ENCODE data around the gene MYO1D.
A peak's percentile ranks its signal among the peaks of the same experiment; 100 is the strongest.

Gene MYO1D

GRCh38 chr17:32629563-32630190, 247.2 kb downstream of the MYO1D start:
- no peak for DNase-seq (ENCODE audit: low read depth in 1 of 2, low spot score in 1 of 2)

DNA sequence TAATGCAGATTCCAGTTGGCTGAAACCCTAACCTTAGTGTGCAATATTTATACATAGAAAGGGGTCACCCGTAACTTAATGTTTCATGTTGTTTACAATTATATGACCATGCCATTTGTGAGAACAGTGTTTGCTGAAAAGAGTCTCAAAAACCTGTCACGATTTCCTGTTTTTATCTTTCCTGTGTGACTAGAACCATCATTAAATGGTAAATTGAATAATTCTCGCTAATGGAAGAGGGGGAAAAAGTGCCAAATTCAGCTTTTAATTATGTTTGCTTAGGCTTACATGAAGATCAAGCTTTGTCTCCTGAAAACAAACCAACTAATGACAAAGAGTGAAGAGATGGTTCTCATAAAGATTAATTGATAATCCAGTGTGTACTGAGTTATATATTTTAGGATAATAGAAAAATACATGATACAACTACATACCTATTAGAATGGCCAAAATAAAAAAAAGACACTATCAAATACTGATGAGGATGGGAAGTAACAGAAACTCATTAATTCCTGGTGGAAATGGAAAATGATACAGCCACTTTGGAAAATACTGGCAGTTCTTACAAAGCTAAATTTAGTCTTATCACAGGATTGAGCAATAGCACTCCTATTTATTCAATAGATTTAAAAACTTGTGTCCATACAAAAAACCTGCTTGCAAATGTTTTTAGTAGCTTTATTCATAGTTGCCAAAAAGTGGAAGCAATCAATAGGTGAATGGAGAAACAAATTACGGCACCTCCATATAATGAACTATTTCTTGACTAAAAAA, 248.5 kb downstream of the MYO1D start:
- DNase-seq (ENCODE audit: low read depth in 1 of 2, low spot score in 1 of 2) = no peak

- DNase-seq (ENCODE audit: low read depth in 1 of 2, low spot score in 1 of 2) = no peak
Observed at GRCh38 chr17:32627239-32627996, 249.5 kb downstream of the MYO1D start.

DNA sequence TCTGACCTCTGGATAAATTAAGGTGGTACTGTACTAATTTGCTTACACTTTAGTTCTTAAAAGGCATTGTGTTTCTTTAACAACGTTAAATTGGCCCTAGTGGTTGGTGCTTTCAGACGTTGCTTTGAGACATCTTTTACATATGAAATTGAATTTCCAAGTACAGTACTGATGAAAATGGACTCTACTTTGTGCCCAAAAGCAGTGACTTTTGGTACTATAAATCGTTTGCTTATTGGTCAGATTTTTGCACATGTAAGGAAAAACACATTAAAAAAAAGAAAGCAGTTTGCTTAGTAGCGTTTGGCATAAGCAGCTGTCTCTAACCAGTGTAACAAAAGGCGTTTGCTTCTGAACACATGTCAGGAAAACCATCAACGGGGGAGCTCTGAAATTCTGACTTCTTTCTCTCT, 250.5 kb downstream of the MYO1D start:
- DNase-seq (ENCODE audit: low read depth in 1 of 2, low spot score in 1 of 2) = no peak

DNA sequence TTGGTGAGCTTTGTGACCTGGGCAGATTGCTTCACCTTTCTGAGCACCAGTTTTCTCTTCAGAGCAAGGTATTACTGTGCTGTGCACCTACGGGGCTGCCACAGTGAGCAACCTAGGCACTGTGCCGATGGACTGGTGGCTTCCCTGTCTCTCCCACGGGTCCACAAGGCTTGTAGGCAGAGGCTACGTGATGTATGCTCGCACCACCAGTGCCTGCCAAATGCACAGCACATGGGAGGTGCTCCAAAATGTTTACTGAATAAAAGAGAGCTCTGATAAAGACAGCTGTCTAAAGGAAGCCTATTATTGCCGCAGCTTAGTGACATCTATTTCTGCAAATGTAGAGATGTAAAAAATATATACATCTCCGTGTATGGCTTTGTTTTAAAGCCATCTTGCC, 251.0 kb downstream of the MYO1D start:
- DNase-seq (ENCODE audit: low read depth in 1 of 2, low spot score in 1 of 2) = no peak

DNA sequence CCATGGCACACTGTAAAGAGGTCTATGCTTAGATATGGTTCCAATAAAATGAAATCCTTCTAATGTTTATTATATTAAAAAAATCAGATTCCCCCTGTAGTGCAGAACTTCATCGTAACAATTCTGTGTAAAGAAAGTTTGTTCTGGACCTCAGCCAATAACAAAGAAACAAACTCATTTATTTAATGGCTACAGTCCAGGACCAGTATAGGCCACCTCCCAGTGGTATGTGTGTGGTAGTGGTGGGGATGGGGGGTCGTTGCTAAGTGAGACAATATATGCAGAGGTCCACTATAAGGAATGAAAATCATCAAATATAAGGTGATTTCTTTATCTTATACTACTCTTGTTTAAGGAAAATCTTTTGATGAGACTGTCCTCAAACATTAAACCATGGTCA, 253.7 kb downstream of the MYO1D start:
- DNase-seq (ENCODE audit: low read depth in 1 of 2, low spot score in 1 of 2) = no peak

DNA sequence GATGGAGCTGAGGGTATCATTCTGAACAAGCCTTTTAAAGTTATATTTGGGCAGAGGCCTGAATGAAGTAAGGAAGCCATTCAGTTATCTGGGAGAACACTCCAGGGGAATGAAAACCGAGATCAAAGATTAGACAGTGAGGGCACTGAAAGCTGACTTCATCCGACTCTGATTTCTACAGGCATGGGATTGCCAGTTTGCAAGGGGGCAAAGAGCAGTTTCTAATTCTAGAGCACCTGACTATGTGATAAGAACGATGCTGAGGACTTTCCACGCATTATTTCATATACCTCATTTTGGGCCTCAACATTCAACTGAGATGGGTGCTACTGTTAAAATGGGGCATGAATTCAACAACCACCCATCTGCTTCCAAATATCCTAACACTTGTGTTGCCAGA, 254.4 kb downstream of the MYO1D start:
- DNase-seq (ENCODE audit: low read depth in 1 of 2, low spot score in 1 of 2) = no peak

- DNase-seq (ENCODE audit: low read depth in 1 of 2, low spot score in 1 of 2) = no peak
Observed at GRCh38 chr17:32621612-32622312, 255.2 kb downstream of the MYO1D start.

GRCh38 chr17:32615326-32615725, 261.6 kb downstream of the MYO1D start:
- no peak for DNase-seq (ENCODE audit: low read depth in 1 of 2, low spot score in 1 of 2)

GRCh38 chr17:32610943-32611342, 266.0 kb downstream of the MYO1D start:
- DNase-seq (ENCODE audit: low read depth in 1 of 2, low spot score in 1 of 2) = no peak

DNA sequence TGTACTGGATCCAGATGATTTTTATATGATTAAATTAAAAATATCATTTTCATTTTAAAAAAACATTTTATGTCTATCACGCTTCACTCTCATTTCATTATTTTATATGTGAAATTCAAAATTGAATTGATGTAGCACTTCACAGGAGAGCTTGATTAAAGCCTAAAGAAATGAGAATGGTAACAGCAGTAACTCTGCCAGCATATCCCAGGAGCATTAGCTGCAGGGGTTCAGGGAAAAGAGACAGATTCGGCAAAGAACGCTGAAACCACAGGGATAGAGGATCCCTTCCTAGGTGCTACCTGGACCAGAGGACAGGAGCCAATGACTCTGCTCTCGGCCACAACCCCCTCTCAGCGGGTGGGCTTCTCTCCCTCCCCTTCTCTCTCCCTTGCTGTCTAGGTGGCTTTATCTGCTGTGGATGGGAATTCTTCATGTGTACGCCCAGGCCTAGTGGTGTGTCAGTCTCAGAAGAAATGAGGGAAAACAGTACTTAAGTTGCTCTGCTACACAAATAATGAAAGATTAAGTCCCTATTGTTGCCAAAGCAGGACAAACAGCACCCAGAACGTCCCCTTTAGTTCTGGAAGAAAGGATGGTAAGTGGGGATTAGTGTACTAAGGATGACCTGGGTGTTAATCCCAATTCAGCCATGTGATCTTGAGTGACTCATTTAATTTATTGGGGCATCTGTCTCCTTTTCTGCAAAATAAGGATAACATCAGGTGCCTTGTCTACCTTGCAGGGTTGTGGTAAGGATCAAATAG, 266.9 kb downstream of the MYO1D start:
- DNase-seq (ENCODE audit: low read depth in 1 of 2, low spot score in 1 of 2) = no peak

GRCh38 chr17:32609085-32609484, 267.8 kb downstream of the MYO1D start:
- peak; percentile 42 to 47 for DNase-seq (ENCODE audit: low read depth in 1 of 2, low spot score in 1 of 2)

- no peak for DNase-seq (ENCODE audit: low read depth in 1 of 2, low spot score in 1 of 2)
Observed at GRCh38 chr17:32608267-32608666, 268.7 kb downstream of the MYO1D start.

DNA sequence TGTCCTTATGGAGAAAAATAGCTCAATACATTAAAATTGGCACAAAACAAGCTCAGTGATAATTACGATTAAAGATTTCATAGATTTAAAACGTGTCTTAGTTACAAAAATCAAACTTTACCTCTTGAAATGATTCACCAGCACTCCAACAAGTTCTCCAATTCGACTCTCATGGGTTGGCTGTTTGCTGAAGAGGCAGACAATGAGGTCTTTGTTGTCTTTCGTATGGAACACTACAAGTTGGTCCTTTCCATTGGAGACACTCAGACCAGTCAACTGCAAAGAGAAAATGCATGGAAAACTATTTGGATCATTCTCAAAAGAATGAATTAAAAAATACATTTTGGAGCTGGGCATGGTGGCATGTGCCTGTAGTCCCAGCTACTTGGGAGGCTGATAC, 272.0 kb downstream of the MYO1D start:
- DNase-seq (ENCODE audit: low read depth in 1 of 2, low spot score in 1 of 2) = no peak

- no peak for DNase-seq (ENCODE audit: low read depth in 1 of 2, low spot score in 1 of 2)
Observed at GRCh38 chr17:32602396-32602795, 274.5 kb downstream of the MYO1D start.

GRCh38 chr17:32601866-32602265, 275.1 kb downstream of the MYO1D start:
- no peak for DNase-seq (ENCODE audit: low read depth in 1 of 2, low spot score in 1 of 2)

DNA sequence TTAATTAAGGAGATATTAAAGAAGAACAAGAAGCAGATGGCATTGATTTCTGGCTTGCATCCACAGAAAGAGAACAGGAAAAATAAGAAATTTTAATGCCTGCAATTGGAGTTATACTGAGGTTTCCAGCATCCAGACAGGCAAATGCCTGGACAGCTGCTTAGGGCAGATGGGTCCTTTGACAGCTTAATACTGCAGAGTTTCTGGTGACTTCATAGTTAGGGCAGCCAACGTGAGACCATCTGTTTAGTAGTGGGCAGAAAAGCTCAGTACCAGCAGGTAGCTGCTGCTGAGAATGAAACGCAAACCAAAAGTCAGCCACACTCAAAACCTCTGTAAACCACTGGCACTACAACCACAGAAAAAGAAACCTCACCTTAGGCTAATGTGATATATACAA, 280.3 kb downstream of the MYO1D start:
- no peak for DNase-seq (ENCODE audit: low read depth in 1 of 2, low spot score in 1 of 2)

- no peak for DNase-seq (ENCODE audit: low read depth in 1 of 2, low spot score in 1 of 2)
Observed at GRCh38 chr17:32596206-32596605, 280.7 kb downstream of the MYO1D start.

DNA sequence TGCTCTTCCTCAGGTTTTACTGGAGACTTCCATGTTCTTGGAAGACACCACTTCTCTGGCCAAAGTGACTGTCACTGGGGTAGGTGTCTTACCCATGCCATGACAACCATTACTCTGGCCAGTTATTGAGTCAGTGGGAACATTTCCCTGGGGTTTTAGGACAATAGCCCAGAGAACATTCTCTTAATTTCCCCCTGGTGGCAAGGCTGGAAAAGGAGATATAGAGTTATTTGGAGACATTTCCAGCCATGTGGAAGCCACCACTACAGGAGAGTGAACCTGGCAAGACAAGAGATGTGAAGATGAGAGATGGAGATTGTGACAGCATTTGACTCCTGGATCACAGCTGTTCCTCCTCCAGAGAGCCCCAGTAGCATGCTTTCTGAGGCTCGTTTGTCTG, 283.9 kb downstream of the MYO1D start:
- no peak for DNase-seq (ENCODE audit: low read depth in 1 of 2, low spot score in 1 of 2)

DNA sequence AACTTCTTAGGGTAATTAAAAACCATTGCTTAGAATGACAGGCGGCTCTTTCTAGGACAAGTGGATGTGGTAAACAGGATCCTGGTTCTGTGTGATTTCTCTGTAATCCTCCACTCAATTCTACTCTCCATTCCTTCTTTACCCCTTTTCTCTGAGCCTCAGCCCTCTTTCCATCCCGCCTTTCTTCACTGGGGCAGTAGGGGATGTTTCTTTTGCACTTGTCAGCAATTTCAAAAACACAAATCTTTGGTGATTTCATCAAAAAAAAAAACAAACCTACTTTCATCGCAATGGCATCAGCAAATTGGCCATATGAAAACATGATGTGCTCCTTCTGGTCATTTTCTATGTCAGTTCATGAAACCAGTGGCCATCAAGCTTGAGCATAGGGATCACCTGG, 285.5 kb downstream of the MYO1D start:
- DNase-seq (ENCODE audit: low read depth in 1 of 2, low spot score in 1 of 2) = no peak

DNA sequence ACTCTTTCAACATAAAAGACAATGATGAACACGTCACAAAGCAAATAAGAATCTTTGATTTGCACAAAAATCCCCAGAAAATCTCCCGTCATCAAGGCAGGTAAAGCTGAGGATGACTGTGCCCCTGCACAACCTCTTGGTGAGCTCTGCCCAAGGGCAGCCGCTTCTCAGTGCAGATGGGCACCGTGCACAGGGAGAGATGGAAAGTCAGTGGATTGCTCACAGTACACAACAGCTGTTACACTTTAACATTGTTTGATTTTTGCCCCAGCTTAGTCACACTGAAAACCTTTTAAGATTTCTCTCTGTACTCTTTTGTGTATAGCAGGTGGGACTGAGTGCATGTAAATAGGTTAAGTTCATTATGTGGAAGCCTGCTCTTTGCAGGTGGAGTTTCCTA, 285.9 kb downstream of the MYO1D start:
- DNase-seq (ENCODE audit: low read depth in 1 of 2, low spot score in 1 of 2) = no peak

All from stimulated activated CD4-positive, alpha-beta T cell treated with anti-CD3 and anti-CD28 coated beads, Interleukin-15, amount 100 ng/mL, for 1 hour (primary cell).